ENCODE results near the gene PTPN2.
"Not testable (repeated sequence)": the region's sequence is repeated elsewhere in the genome, so short reads cannot be mapped to it uniquely, and the experiment has no call there.

The PTPN2 gene

GRCh38 chr18:12821408-12821807, 62.6 kb downstream of the PTPN2 start:
- DNase-seq = no peak

DNA sequence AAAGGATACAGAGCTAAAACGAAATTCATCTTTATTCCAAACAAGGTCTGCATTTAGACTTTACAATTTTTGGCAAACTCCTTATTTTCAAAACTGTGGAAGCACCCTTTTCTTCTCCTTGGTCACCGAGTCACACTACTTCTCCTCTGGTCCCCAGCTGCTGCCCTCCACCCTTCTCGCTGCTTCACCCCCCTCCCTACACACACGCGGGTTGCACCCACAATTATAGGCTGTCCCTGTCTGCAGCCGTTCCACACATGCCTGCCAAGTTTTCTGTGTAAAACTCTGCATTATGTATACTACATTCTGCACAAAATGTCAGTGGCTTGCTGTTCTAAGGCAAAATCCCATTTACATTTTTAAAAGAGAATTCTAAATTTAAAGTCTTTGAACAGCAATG, 63.5 kb downstream of the PTPN2 start:
- DNase-seq = no peak

- DNase-seq = no peak
These were observed 64.2 kb downstream of the PTPN2 start for GRCh38 chr18:12819841-12820240.

- no peak for DNase-seq
These were observed 64.7 kb downstream of the PTPN2 start for GRCh38 chr18:12819322-12819721.

DNA sequence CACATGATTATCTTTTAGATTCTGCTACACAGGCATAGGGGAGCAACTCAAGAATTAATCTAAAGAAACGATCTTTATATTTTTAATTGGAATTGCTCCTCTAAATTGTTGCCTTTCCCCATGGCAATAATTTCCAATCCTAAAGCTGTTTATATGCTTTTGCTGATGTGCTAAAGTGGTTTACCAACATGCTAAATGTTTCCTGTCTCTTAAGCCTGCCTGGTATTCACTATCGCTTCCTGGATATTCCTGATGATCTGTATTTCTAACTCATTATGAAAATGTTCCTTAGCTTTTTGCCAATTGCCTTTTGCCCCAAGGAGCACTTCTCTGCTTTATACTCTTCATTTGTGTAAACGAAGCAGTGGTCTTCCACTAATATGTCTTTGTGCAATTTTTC, 65.8 kb downstream of the PTPN2 start:
- DNase-seq = no peak

DNA sequence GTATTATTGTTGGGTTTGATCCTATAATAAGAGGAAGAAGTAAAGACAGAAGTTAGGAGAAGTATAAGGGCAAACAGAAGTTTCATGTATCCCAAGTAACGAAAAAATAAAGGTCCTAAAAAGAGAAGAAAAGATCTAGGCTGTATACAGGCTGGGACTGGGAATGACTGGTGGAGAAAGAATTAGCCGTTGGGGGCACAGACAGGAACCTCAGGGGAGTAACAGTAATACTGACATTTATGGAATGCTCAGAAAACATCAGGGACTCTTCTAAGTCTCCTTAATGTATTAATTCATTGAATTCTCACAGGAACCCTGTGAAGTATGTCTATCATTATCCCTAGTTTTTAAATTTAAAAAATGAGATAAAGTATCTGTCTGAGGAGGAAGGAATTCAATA, 67.6 kb downstream of the PTPN2 start:
- DNase-seq = no peak

GRCh38 chr18:12811191-12811950, 72.7 kb downstream of the PTPN2 start:
- no peak for DNase-seq

- DNase-seq = no peak
These were observed 80.7 kb downstream of the PTPN2 start for GRCh38 chr18:12803069-12803936.

GRCh38 chr18:12802538-12802937, 81.5 kb downstream of the PTPN2 start:
- no peak for DNase-seq

DNA sequence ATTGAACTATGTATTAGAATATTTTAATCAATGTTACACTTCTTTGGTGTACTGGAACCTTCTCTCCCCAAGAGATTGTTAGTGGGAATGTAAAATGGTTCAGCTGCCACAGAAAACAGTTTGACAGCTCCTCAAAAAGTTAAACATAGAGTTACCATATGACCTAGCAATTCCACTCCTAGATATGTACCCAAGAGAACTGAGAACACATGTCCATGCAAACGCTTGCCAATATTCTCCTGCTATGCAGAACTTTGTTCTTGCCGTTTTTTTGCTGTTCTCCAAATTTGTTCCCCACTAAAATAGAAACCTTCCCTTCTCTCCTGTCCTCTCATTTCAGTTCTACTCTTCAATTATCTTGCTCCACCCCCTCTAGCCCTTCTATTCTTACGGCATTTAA, 87.6 kb downstream of the PTPN2 start:
- no peak for DNase-seq

GRCh38 chr18:12791610-12792009, 92.4 kb downstream of the PTPN2 start:
- no peak for DNase-seq

- no peak for DNase-seq
These were observed 97.4 kb downstream of the PTPN2 start for GRCh38 chr18:12786669-12787068.

DNA sequence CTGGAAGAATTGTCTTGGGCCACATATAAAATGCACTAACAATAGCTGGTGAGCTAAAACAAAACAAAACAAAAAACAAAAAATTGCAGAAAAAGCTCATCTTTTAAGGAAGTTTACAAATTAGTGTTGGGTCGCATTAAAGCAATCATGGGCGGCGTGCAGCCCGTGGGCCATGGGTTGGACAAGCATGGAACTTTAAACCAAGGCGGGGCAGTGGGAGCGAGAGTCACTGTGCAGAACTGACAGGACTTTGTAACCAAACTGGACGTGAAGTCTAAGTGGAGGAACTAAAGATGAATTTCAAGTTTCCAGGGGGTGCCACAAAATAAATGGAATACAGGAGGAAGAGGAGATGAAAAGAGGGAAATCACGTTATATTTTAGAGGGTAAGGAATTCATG, 100.5 kb downstream of the PTPN2 start:
- no peak for DNase-seq

GRCh38 chr18:12782521-12782920, 101.5 kb downstream of the PTPN2 start:
- DNase-seq = no peak

DNA sequence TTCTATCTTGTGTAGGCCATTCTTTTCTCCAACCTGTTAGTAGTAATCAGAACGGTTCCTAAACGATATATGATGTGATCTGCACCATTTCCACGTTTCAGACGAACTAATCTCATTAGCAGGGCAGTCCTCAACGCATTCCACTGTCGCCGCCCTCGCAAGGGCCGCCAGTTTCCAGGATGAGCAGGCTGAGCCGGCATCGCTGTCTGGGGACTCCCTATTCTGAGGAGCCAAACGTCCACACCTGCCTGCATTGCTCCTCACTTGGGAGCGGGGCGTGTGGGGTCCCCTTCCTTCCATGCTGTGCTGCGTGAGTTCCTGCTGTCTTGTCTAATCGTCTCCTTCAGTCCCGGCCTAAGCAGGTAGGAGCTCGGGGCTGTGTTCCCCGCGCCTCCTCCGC, 104.6 kb downstream of the PTPN2 start:
- DNase-seq = no peak

GRCh38 chr18:12779043-12779442, 105.0 kb downstream of the PTPN2 start:
- no peak for DNase-seq

GRCh38 chr18:12777500-12777944, 106.5 kb downstream of the PTPN2 start:
- no peak for DNase-seq

- DNase-seq = no peak
These were observed 107.1 kb downstream of the PTPN2 start for GRCh38 chr18:12776821-12777471.

DNA sequence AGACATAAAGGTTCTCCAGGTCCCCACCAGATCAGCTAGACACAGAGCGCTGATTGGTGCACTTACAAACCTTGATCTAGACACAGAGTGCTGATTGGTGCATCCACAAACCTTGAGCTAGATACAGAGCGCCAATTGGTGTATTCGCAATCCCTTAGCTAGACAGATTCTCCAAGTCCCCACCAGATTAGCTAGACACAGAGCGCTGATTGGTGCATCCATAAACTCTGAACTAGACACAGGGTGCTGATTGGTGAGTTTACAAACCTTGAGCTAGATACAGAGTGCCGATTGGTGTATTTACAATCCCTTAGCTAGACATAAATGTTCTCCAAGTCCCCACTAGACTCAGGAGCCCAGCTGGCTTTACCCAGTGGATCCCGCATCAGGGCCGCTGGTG, 107.6 kb downstream of the PTPN2 start:
- not testable (repeated sequence) for DNase-seq

GRCh38 chr18:12774982-12775381, 109.1 kb downstream of the PTPN2 start:
- no peak for DNase-seq

DNA sequence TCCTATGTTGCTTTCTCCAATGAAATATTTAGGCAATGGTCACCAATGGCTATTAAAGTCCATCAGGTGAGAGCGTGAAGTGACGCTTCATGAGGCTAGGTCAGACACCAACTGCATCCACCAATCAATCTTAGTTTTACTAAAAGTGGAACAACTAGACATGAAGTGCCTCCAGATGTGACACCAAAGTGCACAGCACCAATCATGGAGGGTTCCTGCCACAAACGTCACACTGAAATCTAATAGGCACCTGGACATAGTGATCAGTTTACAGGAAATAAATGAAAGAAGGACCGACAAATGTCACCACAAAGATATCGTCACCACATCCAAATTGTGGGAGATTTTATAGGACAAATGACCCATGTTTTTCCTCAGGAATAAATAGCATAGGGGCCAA, 110.7 kb downstream of the PTPN2 start:
- no peak for DNase-seq

DNA sequence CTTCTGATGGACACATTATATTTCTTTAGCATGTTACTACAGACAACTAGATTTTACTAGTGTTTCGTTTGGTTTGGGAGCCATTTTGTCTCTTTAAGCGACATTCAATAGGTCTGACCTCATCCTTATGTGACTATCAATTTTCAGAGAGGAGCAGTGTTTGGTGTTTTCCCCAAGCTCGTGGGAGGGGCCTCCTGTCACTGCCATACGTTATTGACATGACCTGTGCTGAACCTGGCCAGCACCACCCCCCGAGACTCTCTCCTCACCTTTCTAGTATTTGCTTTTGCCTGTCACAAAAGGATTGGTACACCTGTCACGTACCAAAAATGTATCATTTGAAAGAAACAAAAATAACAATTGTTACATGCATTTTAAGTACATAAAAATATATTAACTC, 111.9 kb downstream of the PTPN2 start:
- no peak for DNase-seq

GRCh38 chr18:12770469-12771219, 113.4 kb downstream of the PTPN2 start:
- DNase-seq = no peak

Measured in NCI-H1930 (cell line).